ENCODE measurements around the gene KCNK3. TPM values are rescaled to one million over a fixed set of nuclear protein-coding genes. Genes with fewer than 3 reads are reported as not detected.

The KCNK3 gene
- total RNA-seq, 1 donor from 2014 or later: 1.9 TPM

- Mint-ChIP-seq H3K27me3 (ENCODE audit: low read depth, unreplicated experiment) (peaks cover 40% of the 10 kb centered on the region), H3K27ac (ENCODE audit: unreplicated experiment) (no peak overlapping the region), H3K4me1 (ENCODE audit: low read depth, unreplicated experiment) (peaks cover 33% of the 10 kb centered on the region), H3K9me3 (ENCODE audit: unreplicated experiment) (peaks cover 3% of the 10 kb centered on the region), H3K4me3 (ENCODE audit: unreplicated experiment) (no peak overlapping the region), H3K36me3 (ENCODE audit: low read depth, unreplicated experiment) (no peaks in the 10 kb centered on the region)
- no peak overlapping the region for H2AFZ ChIP-seq (ENCODE audit: low read depth, low read length)
- H4K20me1 ChIP-seq (ENCODE audit: insufficient read depth, low read length): no peaks in the 10 kb centered on the region
- H3K9me3 ChIP-seq (ENCODE audit: insufficient read depth, low read depth, low read length): no peaks in the 10 kb centered on the region
- DNase-seq (ENCODE audit: low read depth): no peak
- H3K4me3 ChIP-seq (ENCODE audit: insufficient read depth, low read depth, low read length): no peak overlapping the region
- H3K27ac ChIP-seq (ENCODE audit: low read depth, low read length): no peak overlapping the region
- no peaks in the 10 kb centered on the region for H3K36me3 ChIP-seq (ENCODE audit: insufficient read depth, low read length)
- no peak for FAIRE-seq
- no peak overlapping the region for H3K4me2 ChIP-seq (ENCODE audit: low read length)
- no peak for TF ChIP-seq CTCF (IDR thresholded peaks at IDR 0.05; ENCODE audit: insufficient read depth, low read depth, low read length)
- no peak for TF ChIP-seq EZH2 (IDR thresholded peaks at IDR 0.05; ENCODE audit: insufficient read depth, low read length)
- no peaks in the 10 kb centered on the region for H3K79me2 ChIP-seq (ENCODE audit: insufficient read depth, low read length)
- peaks cover 27% of the 10 kb centered on the region for H3K4me1 ChIP-seq (ENCODE audit: insufficient read depth, low read length)
- H3K27me3 ChIP-seq (ENCODE audit: insufficient read depth, low read length): no peaks in the 10 kb centered on the region
- no peak overlapping the region for H3K9ac ChIP-seq (ENCODE audit: low read length)
Measured at GRCh38 chr2:26700078-26700477, 7.6 kb downstream of the KCNK3 start.

GRCh38 chr2:26701596-26701995 lies 9.1 kb downstream of the KCNK3 start:
- H3K9ac ChIP-seq (ENCODE audit: low read length): no peak overlapping the region
- H3K36me3 ChIP-seq (ENCODE audit: insufficient read depth, low read length): no peaks in the 10 kb centered on the region
- H3K79me2 ChIP-seq (ENCODE audit: insufficient read depth, low read length): no peaks in the 10 kb centered on the region
- Mint-ChIP-seq H3K27me3 (ENCODE audit: low read depth, unreplicated experiment) (peaks cover 39% of the 10 kb centered on the region), H3K27ac (ENCODE audit: unreplicated experiment) (no peak overlapping the region), H3K9me3 (ENCODE audit: unreplicated experiment) (peaks cover 2% of the 10 kb centered on the region), H3K4me1 (ENCODE audit: low read depth, unreplicated experiment) (peaks cover 20% of the 10 kb centered on the region), H3K4me3 (ENCODE audit: unreplicated experiment) (no peak overlapping the region), H3K36me3 (ENCODE audit: low read depth, unreplicated experiment) (no peaks in the 10 kb centered on the region)
- H3K27me3 ChIP-seq (ENCODE audit: insufficient read depth, low read length): no peaks in the 10 kb centered on the region
- no peak overlapping the region for H3K4me3 ChIP-seq (ENCODE audit: insufficient read depth, low read depth, low read length)
- no peak overlapping the region for H3K27ac ChIP-seq (ENCODE audit: low read depth, low read length)
- H4K20me1 ChIP-seq (ENCODE audit: insufficient read depth, low read length): no peaks in the 10 kb centered on the region
- H2AFZ ChIP-seq (ENCODE audit: low read depth, low read length): no peak overlapping the region
- peaks cover 21% of the 10 kb centered on the region for H3K4me1 ChIP-seq (ENCODE audit: insufficient read depth, low read length)
- FAIRE-seq: no peak
- no peak for DNase-seq (ENCODE audit: low read depth)
- TF ChIP-seq CTCF (IDR thresholded peaks at IDR 0.05; ENCODE audit: insufficient read depth, low read depth, low read length) (no peak), EZH2 (IDR thresholded peaks at IDR 0.05; ENCODE audit: insufficient read depth, low read length) (no peak)
- H3K4me2 ChIP-seq (ENCODE audit: low read length): no peak overlapping the region
- H3K9me3 ChIP-seq (ENCODE audit: insufficient read depth, low read depth, low read length): no peaks in the 10 kb centered on the region

- H4K20me1 ChIP-seq (ENCODE audit: insufficient read depth, low read length): no peaks in the 10 kb centered on the region
- H3K4me3 ChIP-seq (ENCODE audit: insufficient read depth, low read depth, low read length): no peak overlapping the region
- FAIRE-seq (no peak), DNase-seq (ENCODE audit: low read depth) (no peak)
- Mint-ChIP-seq H3K4me3 (ENCODE audit: unreplicated experiment) (no peak overlapping the region), H3K27me3 (ENCODE audit: low read depth, unreplicated experiment) (peaks cover 43% of the 10 kb centered on the region), H3K27ac (ENCODE audit: unreplicated experiment) (no peak overlapping the region), H3K9me3 (ENCODE audit: unreplicated experiment) (peaks cover 2% of the 10 kb centered on the region), H3K36me3 (ENCODE audit: low read depth, unreplicated experiment) (no peaks in the 10 kb centered on the region), H3K4me1 (ENCODE audit: low read depth, unreplicated experiment) (peaks cover 20% of the 10 kb centered on the region)
- no peak overlapping the region for H3K27ac ChIP-seq (ENCODE audit: low read depth, low read length)
- H3K9me3 ChIP-seq (ENCODE audit: insufficient read depth, low read depth, low read length): no peaks in the 10 kb centered on the region
- no peak overlapping the region for H2AFZ ChIP-seq (ENCODE audit: low read depth, low read length)
- H3K36me3 ChIP-seq (ENCODE audit: insufficient read depth, low read length): no peaks in the 10 kb centered on the region
- peaks cover 18% of the 10 kb centered on the region for H3K4me1 ChIP-seq (ENCODE audit: insufficient read depth, low read length)
- no peaks in the 10 kb centered on the region for H3K79me2 ChIP-seq (ENCODE audit: insufficient read depth, low read length)
- no peaks in the 10 kb centered on the region for H3K27me3 ChIP-seq (ENCODE audit: insufficient read depth, low read length)
- H3K9ac ChIP-seq (ENCODE audit: low read length): no peak overlapping the region
- H3K4me2 ChIP-seq (ENCODE audit: low read length): no peak overlapping the region
- TF ChIP-seq EZH2 (IDR thresholded peaks at IDR 0.05; ENCODE audit: insufficient read depth, low read length) (no peak), CTCF (IDR thresholded peaks at IDR 0.05; ENCODE audit: insufficient read depth, low read depth, low read length) (no peak)
Measured at GRCh38 chr2:26702025-26702424, 9.5 kb downstream of the KCNK3 start.

All from astrocyte (in vitro differentiated cells and primary cell).